MCF 10A (cell line): Measurements from ENCODE around the gene CAPN11. TPM values are rescaled to one million over a fixed set of nuclear protein-coding genes. Genes with fewer than 3 reads are reported as not detected.

Source experiments
- BruUV-seq: library from RNA; stranded (reverse); fragments of 400-500 nt; replicated peaks from 2 replicates; lab custom pipeline; 2021; lab: Mats Ljungman, UMichigan
- CTCF ChIA-PET: fragments of 300-600 bp; sonication (Branson Sonifier 250); formaldehyde crosslinking; extraction: SDS; loops from one replicate; lab custom pipeline; 2021; ENCODE audit warnings: antibody characterized with exemption, inconsistent platforms; lab: Yijun Ruan, JAX
- POLR2A ChIA-PET: fragments of 300-600, 350-650 bp; sonication (Branson Sonifier 250); formaldehyde crosslinking; extraction: SDS; loops from one replicate; lab custom pipeline; 2020; ENCODE audit warnings: antibody characterized with exemption, inconsistent platforms; lab: Yijun Ruan, JAX
- DNase-seq: peaks from one replicate; pipeline ENCODE4 v3.0.0-alpha.2; 2018; ENCODE audit not compliant: unreplicated experiment
- H3K27ac Mint-ChIP-seq: one replicate; pipeline ENCODE4 v1.8.0; 2022; ENCODE audit warnings: mild to moderate bottlenecking, low read depth, mixed read lengths; ENCODE audit not compliant: unreplicated experiment
- H3K27me3 Mint-ChIP-seq: one replicate; pipeline ENCODE4 v1.8.0; 2022; ENCODE audit warnings: mixed read lengths; ENCODE audit not compliant: insufficient read depth, unreplicated experiment
- H3K36me3 Mint-ChIP-seq: one replicate; pipeline ENCODE4 v1.8.0; 2022; ENCODE audit warnings: mild to moderate bottlenecking, moderate library complexity, mixed read lengths; ENCODE audit not compliant: insufficient read depth, unreplicated experiment
- H3K4me1 Mint-ChIP-seq: one replicate; pipeline ENCODE4 v1.8.0; 2022; ENCODE audit warnings: mixed read lengths; ENCODE audit not compliant: insufficient read depth, unreplicated experiment
- H3K4me3 Mint-ChIP-seq: one replicate; pipeline ENCODE4 v1.8.0; 2022; ENCODE audit warnings: mild to moderate bottlenecking, moderate library complexity, mixed read lengths; ENCODE audit not compliant: unreplicated experiment
- H3K9me3 Mint-ChIP-seq: one replicate; pipeline ENCODE4 v1.8.0; 2022; ENCODE audit warnings: mixed read lengths; ENCODE audit not compliant: unreplicated experiment
- CTCF ChIP-seq: fragments of 200-600 bp; IDR thresholded peaks from one replicate; pipeline ENCODE4 v1.8.0; 2022; ENCODE audit warnings: antibody characterized with exemption, mild to moderate bottlenecking; ENCODE audit not compliant: unreplicated experiment
- intact Hi-C: fragments of 100-400 bp; cut with micrococcal nuclease; formaldehyde crosslinking; loops from 2 replicates; pipeline ENCODE4 v1.14.1; 2022
- total RNA-seq: library from RNA; stranded (reverse); gene quantifications from 2 replicates; pipeline ENCODE4 v1.2.3, GENCODE V29; 2022

CAPN11 gene
- total RNA-seq, 1 experiment from 2014 or later, result not detected

- Mint-ChIP-seq H3K4me1 (peaks cover 14% of the 10 kb centered on the region), H3K27me3 (no peaks in the 10 kb centered on the region), H3K4me3 (no peak overlapping the region), H3K27ac (no peak overlapping the region), H3K9me3 (no peaks in the 10 kb centered on the region), H3K36me3 (no peaks in the 10 kb centered on the region)
- ChIA-PET CTCF (interaction anchor here (0.6 kb wide), 1 partner anchor 47 kb away, joined by 3 read pairs; no protein-coding TSS in a partner anchor), POLR2A (interaction anchor here (0.6 to 1.2 kb wide), 3 partner anchors 10 to 208 kb away, joined by 4 read pairs; no protein-coding TSS in a partner anchor)
- TF ChIP-seq CTCF, result no peak
- no peak for DNase-seq
- intact Hi-C loops, result no loop called here
- no TSS peak for BruUV-seq
Observed at GRCh38 chr6:44198684-44199083, 40.1 kb downstream of the CAPN11 start.

DNA sequence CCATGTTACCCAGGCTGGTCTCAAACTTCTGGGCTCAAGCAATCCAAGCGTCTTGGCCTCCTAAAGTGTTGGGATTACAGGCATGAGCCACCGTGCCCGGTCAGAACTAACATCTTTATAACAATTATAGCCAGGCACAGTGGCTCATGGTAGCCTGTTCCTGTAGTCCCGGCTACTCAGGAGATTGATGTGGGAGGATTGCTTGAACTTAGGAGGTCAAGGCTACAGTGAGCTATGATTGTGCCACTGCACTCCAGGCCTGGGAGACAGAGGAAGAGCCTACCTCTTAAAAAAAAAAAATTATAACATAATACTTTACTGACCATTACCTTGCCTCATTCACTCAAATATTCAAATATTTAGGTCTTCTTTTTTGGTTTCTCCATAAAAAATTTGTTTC is 41.3 kb downstream of the CAPN11 start:
- no peak for DNase-seq
- H3K9me3 Mint-ChIP-seq, result no peaks in the 10 kb centered on the region
- no peak for TF ChIP-seq CTCF
- peaks cover 20% of the 10 kb centered on the region for H3K4me1 Mint-ChIP-seq
- POLR2A ChIA-PET, result interaction anchor here (1.2 to 2.7 kb wide), 2 partner anchors 48 to 66 kb away, joined by 4 to 17 read pairs; partner anchors contain the start of gene HSP90AB1
- CTCF ChIA-PET, result interaction anchor here (0.6 to 1.7 kb wide), 2 partner anchors 27 to 139 kb away, joined by 3 to 8 read pairs; no protein-coding TSS in a partner anchor
- no TSS peak for BruUV-seq
- H3K4me3 Mint-ChIP-seq, result no peak overlapping the region
- no peak overlapping the region for H3K27ac Mint-ChIP-seq
- no peaks in the 10 kb centered on the region for H3K36me3 Mint-ChIP-seq
- intact Hi-C loops, result no loop called here
- no peaks in the 10 kb centered on the region for H3K27me3 Mint-ChIP-seq

- Mint-ChIP-seq H3K36me3 (no peaks in the 10 kb centered on the region), H3K4me3 (no peak overlapping the region), H3K27me3 (no peaks in the 10 kb centered on the region), H3K27ac (peak overlapping the region; percentile 69), H3K4me1 (peaks cover 20% of the 10 kb centered on the region), H3K9me3 (no peaks in the 10 kb centered on the region)
- no TSS peak for BruUV-seq
- TF ChIP-seq CTCF, result no peak
- ChIA-PET CTCF (interaction anchor here (0.6 to 1.7 kb wide), 7 partner anchors 12 to 132 kb away, joined by 3 to 8 read pairs (median 4); no protein-coding TSS in a partner anchor), POLR2A (interaction anchor here (0.6 to 2.7 kb wide), 11 partner anchors 16 to 728 kb away, joined by 3 to 17 read pairs (median 4); partner anchors contain the start of gene HSP90AB1)
- peak; percentile 71 for DNase-seq
- intact Hi-C loops, result no loop called here
Observed at GRCh38 chr6:44201200-44201599, 42.6 kb downstream of the CAPN11 start.

- DNase-seq, result peak; percentile 73
- CTCF ChIA-PET, result interaction anchor here (0.6 to 1.7 kb wide), 6 partner anchors 11 to 132 kb away, joined by 3 to 8 read pairs (median 4); no protein-coding TSS in a partner anchor
Observed at GRCh38 chr6:44201638-44202303, 43.2 kb downstream of the CAPN11 start.

More at GRCh38 chr6:44201638-44202303, 43.2 kb downstream of the CAPN11 start:
- Mint-ChIP-seq H3K4me1 (peaks cover 20% of the 10 kb centered on the region), H3K9me3 (no peaks in the 10 kb centered on the region), H3K4me3 (no peak overlapping the region), H3K27me3 (no peaks in the 10 kb centered on the region), H3K36me3 (no peaks in the 10 kb centered on the region), H3K27ac (peak overlapping the region; percentile 69)
- BruUV-seq, result no TSS peak
- POLR2A ChIA-PET, result interaction anchor here (0.5 to 2.7 kb wide), 11 partner anchors 16 to 263 kb away, joined by 3 to 17 read pairs (median 3); partner anchors contain the start of gene HSP90AB1
- no peak for TF ChIP-seq CTCF
- intact Hi-C loops, result no loop called here
